NCI-H128 (cell line): Measurements from ENCODE around the gene DYNLRB1.

Experiments used
- DNase-seq: peaks from one replicate; lab custom pipeline; 2025; ENCODE audit not compliant: unreplicated experiment; lab: John Stamatoyannopoulos, UW

DYNLRB1 gene

GRCh38 chr20:34532756-34533155, 16.5 kb downstream of the DYNLRB1 start:
- DNase-seq, result no peak

- DNase-seq, result no peak
These were observed 18.4 kb downstream of the DYNLRB1 start for GRCh38 chr20:34534391-34535165.

- DNase-seq, result no peak
These were observed 19.1 kb downstream of the DYNLRB1 start for GRCh38 chr20:34535301-34535840.

GRCh38 chr20:34535857-34536256, 19.6 kb downstream of the DYNLRB1 start:
- DNase-seq, result no peak

- DNase-seq, result no peak
These were observed 20.7 kb downstream of the DYNLRB1 start for GRCh38 chr20:34536798-34537394.

- no peak for DNase-seq
These were observed 21.4 kb downstream of the DYNLRB1 start for GRCh38 chr20:34537651-34538050.

- DNase-seq, result no peak
These were observed 22.5 kb downstream of the DYNLRB1 start for GRCh38 chr20:34538671-34539123.

GRCh38 chr20:34539756-34540155, 23.5 kb downstream of the DYNLRB1 start:
- DNase-seq, result no peak

GRCh38 chr20:34540596-34541263, 24.5 kb downstream of the DYNLRB1 start:
- no peak for DNase-seq

- no peak for DNase-seq
These were observed 25.2 kb downstream of the DYNLRB1 start for GRCh38 chr20:34541264-34541901.

- DNase-seq, result no peak
These were observed 25.7 kb downstream of the DYNLRB1 start for GRCh38 chr20:34541917-34542316.

- DNase-seq, result no peak
These were observed 26.2 kb downstream of the DYNLRB1 start for GRCh38 chr20:34542439-34542838.

GRCh38 chr20:34543463-34544056, 27.3 kb downstream of the DYNLRB1 start:
- no peak for DNase-seq

GRCh38 chr20:34544109-34544796, 28.0 kb downstream of the DYNLRB1 start:
- DNase-seq, result no peak

- peak; percentile 45 for DNase-seq
These were observed 30.5 kb downstream of the DYNLRB1 start for GRCh38 chr20:34546751-34547181.

GRCh38 chr20:34547844-34548613, 31.8 kb downstream of the DYNLRB1 start:
- DNase-seq, result no peak

GRCh38 chr20:34549291-34549928, 33.2 kb downstream of the DYNLRB1 start:
- DNase-seq, result no peak

- DNase-seq, result no peak
These were observed 33.7 kb downstream of the DYNLRB1 start for GRCh38 chr20:34549929-34550305.

- no peak for DNase-seq
These were observed 36.3 kb downstream of the DYNLRB1 start for GRCh38 chr20:34552569-34552968.
